Measurements from ENCODE around the gene GNB4. TPM values are rescaled to one million over a fixed set of nuclear protein-coding genes. Genes with fewer than 3 reads are reported as not detected.

GNB4 gene
- total RNA-seq, 3 donors from 2014 or later (not counting 1 experiment from before 2014, with no cell fraction given) = 1.6 to 3.4 (median 2.9) TPM

GRCh38 chr3:179453967-179454366 is 2.7 kb upstream of the GNB4 start:
- H3K27ac Mint-ChIP-seq = no peak overlapping the region
- H3K36me3 Mint-ChIP-seq = no peaks in the 10 kb centered on the region
- H3K4me1 Mint-ChIP-seq = peaks cover 15 to 18% of the 10 kb centered on the region in 2 donors
- H3K4me3 ChIP-seq (ENCODE audit: low read length) = no peak overlapping the region
- H3K9me3 ChIP-seq (ENCODE audit: control insufficient read depth, insufficient read depth, low read length) = no peaks in the 10 kb centered on the region
- H3K27me3 ChIP-seq (ENCODE audit: control insufficient read depth, insufficient read depth, low read length) = peaks cover 2% of the 10 kb centered on the region
- DNase-seq (no peak), ATAC-seq (no peak)
- WGBS (ENCODE audit: insufficient coverage) = 91% methylated on average over 3 of the region's 3 CpGs
- TF ChIP-seq, protein P1, sequence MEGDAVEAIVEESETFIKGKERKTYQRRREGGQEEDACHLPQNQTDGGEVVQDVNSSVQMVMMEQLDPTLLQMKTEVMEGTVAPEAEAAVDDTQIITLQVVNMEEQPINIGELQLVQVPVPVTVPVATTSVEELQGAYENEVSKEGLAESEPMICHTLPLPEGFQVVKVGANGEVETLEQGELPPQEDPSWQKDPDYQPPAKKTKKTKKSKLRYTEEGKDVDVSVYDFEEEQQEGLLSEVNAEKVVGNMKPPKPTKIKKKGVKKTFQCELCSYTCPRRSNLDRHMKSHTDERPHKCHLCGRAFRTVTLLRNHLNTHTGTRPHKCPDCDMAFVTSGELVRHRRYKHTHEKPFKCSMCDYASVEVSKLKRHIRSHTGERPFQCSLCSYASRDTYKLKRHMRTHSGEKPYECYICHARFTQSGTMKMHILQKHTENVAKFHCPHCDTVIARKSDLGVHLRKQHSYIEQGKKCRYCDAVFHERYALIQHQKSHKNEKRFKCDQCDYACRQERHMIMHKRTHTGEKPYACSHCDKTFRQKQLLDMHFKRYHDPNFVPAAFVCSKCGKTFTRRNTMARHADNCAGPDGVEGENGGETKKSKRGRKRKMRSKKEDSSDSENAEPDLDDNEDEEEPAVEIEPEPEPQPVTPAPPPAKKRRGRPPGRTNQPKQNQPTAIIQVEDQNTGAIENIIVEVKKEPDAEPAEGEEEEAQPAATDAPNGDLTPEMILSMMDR (IDR thresholded peaks at IDR 0.05) = no peak
- H3K27ac ChIP-seq (ENCODE audit: low read length) = no peak overlapping the region
- H3K36me3 ChIP-seq (ENCODE audit: control insufficient read depth, insufficient read depth, low read length) = no peaks in the 10 kb centered on the region
- H3K4me1 ChIP-seq (ENCODE audit: control insufficient read depth, insufficient read depth, low read length) = peaks cover 10% of the 10 kb centered on the region
- H3K9me3 Mint-ChIP-seq = no peaks in the 10 kb centered on the region
- H3K27me3 Mint-ChIP-seq (ENCODE audit: low read depth in 2 of 2) = peaks cover 12 to 22% of the 10 kb centered on the region in 2 donors
- H3K4me3 Mint-ChIP-seq = no peak overlapping the region
- intact Hi-C loops (cut with micrococcal nuclease) = no loop called here

GRCh38 chr3:179452872-179453271 is 1.6 kb upstream of the GNB4 start:
- intact Hi-C loops (cut with micrococcal nuclease) = no loop called here
- Mint-ChIP-seq H3K9me3 (no peaks in the 10 kb centered on the region), H3K36me3 (no peaks in the 10 kb centered on the region), H3K27ac (no peak overlapping the region), H3K4me3 (peak overlapping the region; percentile 94), H3K4me1 (peaks cover 15 to 18% of the 10 kb centered on the region in 2 donors), H3K27me3 (ENCODE audit: low read depth in 2 of 2) (peaks cover 13 to 29% of the 10 kb centered on the region in 2 donors)
- no peak for ATAC-seq
- no peak overlapping the region for H3K4me3 ChIP-seq (ENCODE audit: low read length)
- WGBS (ENCODE audit: insufficient coverage) = 98% methylated on average over 8 of the region's 8 CpGs
- no peak overlapping the region for H3K27ac ChIP-seq (ENCODE audit: low read length)
- TF ChIP-seq, protein P1 (IDR thresholded peaks at IDR 0.05) = no peak
- H3K9me3 ChIP-seq (ENCODE audit: control insufficient read depth, insufficient read depth, low read length) = no peaks in the 10 kb centered on the region
- DNase-seq = no peak
- H3K27me3 ChIP-seq (ENCODE audit: control insufficient read depth, insufficient read depth, low read length) = peaks cover 2% of the 10 kb centered on the region
- no peaks in the 10 kb centered on the region for H3K36me3 ChIP-seq (ENCODE audit: control insufficient read depth, insufficient read depth, low read length)
- peaks cover 10% of the 10 kb centered on the region for H3K4me1 ChIP-seq (ENCODE audit: control insufficient read depth, insufficient read depth, low read length)

- peaks cover 15 to 18% of the 10 kb centered on the region in 2 donors for H3K4me1 Mint-ChIP-seq
- H3K4me3 ChIP-seq (ENCODE audit: low read length) = peak overlapping the region; percentile 43
- H3K27ac Mint-ChIP-seq = peak overlapping the region in 1 of 2 donors; percentile 60
Measured at GRCh38 chr3:179452176-179452564, 900 bp upstream of the GNB4 start.

More at GRCh38 chr3:179452176-179452564, 900 bp upstream of the GNB4 start:
- TF ChIP-seq, protein P1 (IDR thresholded peaks at IDR 0.05) = no peak
- ATAC-seq (no peak), DNase-seq (no peak)
- intact Hi-C loops (cut with micrococcal nuclease) = no loop called here
- H3K4me1 ChIP-seq (ENCODE audit: control insufficient read depth, insufficient read depth, low read length) = peaks cover 10% of the 10 kb centered on the region
- H3K9me3 ChIP-seq (ENCODE audit: control insufficient read depth, insufficient read depth, low read length) = no peaks in the 10 kb centered on the region
- Mint-ChIP-seq H3K36me3 (no peaks in the 10 kb centered on the region), H3K9me3 (no peaks in the 10 kb centered on the region), H3K4me3 (peak overlapping the region; percentile 94), H3K27me3 (ENCODE audit: low read depth in 2 of 2) (peaks cover 17 to 33% of the 10 kb centered on the region in 2 donors)
- peaks cover 2% of the 10 kb centered on the region for H3K27me3 ChIP-seq (ENCODE audit: control insufficient read depth, insufficient read depth, low read length)
- no peak overlapping the region for H3K27ac ChIP-seq (ENCODE audit: low read length)
- 86% methylated on average over 5 of the region's 6 CpGs for WGBS (ENCODE audit: insufficient coverage)
- no peaks in the 10 kb centered on the region for H3K36me3 ChIP-seq (ENCODE audit: control insufficient read depth, insufficient read depth, low read length)

Data from natural killer cell (primary cell).